PFSK-1 (cell line): ENCODE results near the gene TNS1.

Source experiments
- POLR2AphosphoS5 ChIP-seq: IDR thresholded peaks from 2 replicates; pipeline ENCODE4 v1.6.1; 2012; ENCODE audit warnings: low read depth, mild to moderate bottlenecking, control low read depth, low read length, moderate library complexity
- TAF1 ChIP-seq: IDR thresholded peaks from 2 replicates; pipeline ENCODE4 v1.6.1; 2012; ENCODE audit warnings: low read length, control low read depth, borderline replicate concordance; ENCODE audit not compliant: insufficient read depth

DNA sequence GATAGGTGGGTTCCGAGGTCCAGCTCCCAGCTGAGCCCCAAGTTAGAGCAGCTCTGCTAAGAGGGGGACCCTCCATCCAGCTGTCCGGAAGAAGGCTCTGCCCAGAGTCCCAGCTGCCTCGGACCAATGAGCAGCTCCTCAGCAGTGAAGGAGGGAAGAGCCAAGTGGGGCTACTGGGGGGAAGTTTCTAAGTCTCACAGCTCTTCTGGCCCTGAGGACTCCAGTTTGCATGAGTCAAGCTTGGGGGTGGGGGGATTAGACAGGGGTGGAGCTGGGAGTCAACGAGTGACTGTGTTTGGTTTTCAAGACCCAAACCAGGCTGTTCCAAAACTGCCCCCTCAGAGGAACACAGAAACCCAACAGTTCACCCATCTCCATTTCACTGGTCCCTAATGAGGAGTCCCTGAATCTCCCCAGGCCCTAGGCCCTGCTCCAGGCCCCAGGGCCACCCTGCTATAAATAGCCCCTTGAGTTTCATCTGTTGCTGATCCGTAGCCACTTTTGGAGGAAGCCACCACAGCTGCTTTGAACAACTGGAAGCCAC lies 100.9 kb downstream of the TNS1 start:
- TF ChIP-seq TAF1 = no peak
- TF ChIP-seq POLR2AphosphoS5 = no peak
